ENCODE data around the gene BIN1.

GRCh38 chr2:127034051-127034450 is 72.9 kb downstream of the BIN1 start:
- TF ChIP-seq CTCF (conservative IDR thresholded peaks at IDR 0.05) (no peak), EZH2 (IDR thresholded peaks at IDR 0.05; ENCODE audit: low read depth) (no peak)

Data from PC-9 (cell line).